GM18870 (cell line): ENCODE data around the gene ZNF93.
"Not testable (repeated sequence)": the region's sequence is repeated elsewhere in the genome, so short reads cannot be mapped to it uniquely, and the experiment has no call there.

Source experiments
- ATAC-seq: cut with Tn5 transposase; IDR thresholded peaks from one replicate; pipeline ENCODE4 v1.9.1; 2021; ENCODE audit warnings: moderate library complexity; ENCODE audit not compliant: unreplicated experiment

Gene ZNF93

GRCh38 chr19:19900729-19901444 lies at the start of gene ZNF93:
Gene ZNF93, plus strand, starts transcription at chr19:19900946. Its CDS starts 143 bp downstream, at chr19:19901089.
- no peak for ATAC-seq

- not testable (repeated sequence) for ATAC-seq
Observed at GRCh38 chr19:19851740-19852139, 49.0 kb upstream of the ZNF93 start.

GRCh38 chr19:19858751-19859150 lies 42.0 kb upstream of the ZNF93 start:
- no peak for ATAC-seq

- no peak for ATAC-seq
Observed at GRCh38 chr19:19860756-19861390, 39.9 kb upstream of the ZNF93 start.

- ATAC-seq: peak; percentile 95
Observed at GRCh38 chr19:19865750-19866610, 34.8 kb upstream of the ZNF93 start, which contains the start of gene ZNF253. Gene ZNF253, plus strand, starts transcription at chr19:19865882. Its CDS starts 115 bp downstream, at chr19:19865997.

- no peak for ATAC-seq
Observed at GRCh38 chr19:19866611-19867248, 34.0 kb upstream of the ZNF93 start.

GRCh38 chr19:19870086-19870485 lies 30.7 kb upstream of the ZNF93 start:
- ATAC-seq: not testable (repeated sequence)

GRCh38 chr19:19871932-19872331 lies 28.8 kb upstream of the ZNF93 start:
- ATAC-seq: no peak

- no peak for ATAC-seq
Observed at GRCh38 chr19:19873381-19873780, 27.4 kb upstream of the ZNF93 start.

GRCh38 chr19:19877724-19878123 lies 23.0 kb upstream of the ZNF93 start:
- ATAC-seq: no peak

- ATAC-seq: no peak
Observed at GRCh38 chr19:19884583-19884982, 16.2 kb upstream of the ZNF93 start.

GRCh38 chr19:19892055-19892941 lies 8.4 kb upstream of the ZNF93 start:
- not testable (repeated sequence) for ATAC-seq

- ATAC-seq: no peak
Observed at GRCh38 chr19:19900139-19900728, 512 bp upstream of the ZNF93 start.

GRCh38 chr19:19907551-19907950 lies 6.8 kb downstream of the ZNF93 start:
- ATAC-seq: not testable (repeated sequence)

- ATAC-seq: no peak
Observed at GRCh38 chr19:19909654-19910053, 8.9 kb downstream of the ZNF93 start.

GRCh38 chr19:19911150-19911549 lies 10.4 kb downstream of the ZNF93 start:
- ATAC-seq: no peak

- no peak for ATAC-seq
Observed at GRCh38 chr19:19914596-19914995, 13.8 kb downstream of the ZNF93 start.

- not testable (repeated sequence) for ATAC-seq
Observed at GRCh38 chr19:19930417-19930816, 29.7 kb downstream of the ZNF93 start.
